A549 (cell line): ENCODE results near the gene NPAT. TPM values are rescaled to one million over a fixed set of nuclear protein-coding genes. Genes with fewer than 3 reads are reported as not detected.

Source experiments
- ATAC-seq, 2 experiments: fragments of 200-7000 bp in 1 of 2; fragments of >200 bp in 1 of 2; cut with Nextera tagmentation in 1 of 2; cut with Tn5 transposase in 1 of 2; 3 replicates each; pipeline versions ENCODE4 v1.8.0 to v1.9.1; 2018 to 2020; ENCODE audit warnings: mild to moderate bottlenecking in 1 of 2, moderate library complexity in 1 of 2
- CTCF ChIA-PET: fragments of 300-600 bp; sonication (Branson Sonifier 250); formaldehyde crosslinking; extraction: SDS; loops from one replicate; lab custom pipeline; 2021; ENCODE audit warnings: antibody characterized with exemption, inconsistent platforms; lab: Yijun Ruan, JAX
- POLR2A ChIA-PET: fragments of 350-600 bp; formaldehyde crosslinking; extraction: SDS; loops from one replicate; lab custom pipeline; 2021; ENCODE audit warnings: antibody characterized with exemption, inconsistent platforms; lab: Yijun Ruan, JAX
- DNase-seq, 2 experiments: peaks; one replicate each; pipeline versions ENCODE4 v3.0.0 to v3.0.0-alpha.2; 2011 to 2016; ENCODE audit warnings: low read depth in 1 of 2, low spot score in 1 of 2
- FAIRE-seq: peaks from 2 replicates; lab custom pipeline; 2011; peaks lifted over from hg19 to GRCh38; lab: Jason Lieb, UNC
- H3K27ac ChIP-seq, 2 experiments: fragments of >200 bp; sonication (Bioruptor Twin); formaldehyde crosslinking; 3 replicates each; pipeline ENCODE4 v1.5.1; 2016 to 2017
- H3K4me1 ChIP-seq: fragments of >200 bp; sonication (Bioruptor Twin); formaldehyde crosslinking; 3 replicates; pipeline ENCODE4 v1.6.1; 2016
- H3K4me2 ChIP-seq: fragments of >200 bp; sonication (Bioruptor Twin); formaldehyde crosslinking; 3 replicates; pipeline ENCODE4 v1.6.1; 2016
- H3K4me3 ChIP-seq: fragments of >200 bp; sonication (Bioruptor Twin); formaldehyde crosslinking; 3 replicates; pipeline ENCODE4 v1.5.1; 2016
- H3K9me3 ChIP-seq: fragments of >200 bp; sonication (Bioruptor Twin); formaldehyde crosslinking; 3 replicates; pipeline ENCODE4 v1.6.1; 2016
- ATOH8 ChIP-seq: fragments of 250-450 bp; sonication (Bioruptor Pico); IDR thresholded peaks from 2 replicates; pipeline ENCODE4 v1.5.0; 2020; ENCODE audit warnings: low read depth, mild to moderate bottlenecking, moderate library complexity
- CHD2 ChIP-seq: fragments of 150-350 bp; IDR thresholded peaks from 2 replicates; pipeline ENCODE4 v1.6.1; 2014; ENCODE audit warnings: low read length; ENCODE audit not compliant: partially characterized antibody
- EHF ChIP-seq: fragments of 250-450 bp; sonication (Bioruptor Pico); IDR thresholded peaks from 2 replicates; pipeline ENCODE4 v1.5.0; 2020; ENCODE audit warnings: mild to moderate bottlenecking
- EP300 ChIP-seq, 2 experiments: fragments of >200 bp; sonication (Bioruptor Twin); formaldehyde crosslinking; IDR thresholded peaks; 2 replicates in 1 of 2; 3 replicates in 1 of 2; pipeline ENCODE4 v1.6.1; 2016 to 2017
- FOSB ChIP-seq: fragments of 250-450 bp; sonication (Bioruptor Pico); IDR thresholded peaks from 2 replicates; pipeline ENCODE4 v1.5.0; 2020; ENCODE audit warnings: mild to moderate bottlenecking, moderate library complexity
- HEYL ChIP-seq: fragments of 250-450 bp; sonication (Bioruptor Pico); IDR thresholded peaks from 2 replicates; pipeline ENCODE4 v1.8.0; 2021; ENCODE audit warnings: mild to moderate bottlenecking, moderate library complexity
- HOXA7 ChIP-seq: fragments of 250-450 bp; sonication (Bioruptor Pico); IDR thresholded peaks from 2 replicates; pipeline ENCODE4 v1.5.0; 2020; ENCODE audit warnings: mild to moderate bottlenecking, moderate library complexity
- JUN ChIP-seq, 2 experiments: fragments of >200 bp; sonication (Bioruptor Twin); formaldehyde crosslinking; IDR thresholded peaks; 2 replicates in 1 of 2; 3 replicates in 1 of 2; pipeline ENCODE4 v1.6.1; 2016 to 2017
- JUNB ChIP-seq: fragments of >200 bp; sonication (Bioruptor Twin); formaldehyde crosslinking; IDR thresholded peaks from 2 replicates; pipeline ENCODE4 v1.6.1; 2016
- KDM1A ChIP-seq: fragments of 200-600 bp; sonication (generic); IDR thresholded peaks from 2 replicates; pipeline ENCODE4 v1.6.1; 2016; ENCODE audit warnings: low read depth, mild to moderate bottlenecking
- NFE2L2 ChIP-seq: fragments of 150-350 bp; conservative IDR thresholded peaks from 2 replicates; pipeline ENCODE4 v1.6.1; 2014; ENCODE audit warnings: low read length
- NPAS2 ChIP-seq: fragments of 250-450 bp; sonication (Bioruptor Pico); IDR thresholded peaks from 2 replicates; pipeline ENCODE4 v1.8.0; 2022; ENCODE audit warnings: mild to moderate bottlenecking, moderate library complexity, borderline replicate concordance
- NR3C1 ChIP-seq: fragments of >200 bp; sonication (Bioruptor Twin); formaldehyde crosslinking; IDR thresholded peaks from 3 replicates; pipeline ENCODE4 v1.6.1; 2017
- RFX5 ChIP-seq: fragments of 450-650 bp; IDR thresholded peaks from 2 replicates; pipeline ENCODE4 v1.7.1; 2014; ENCODE audit warnings: antibody characterized with exemption, mild to moderate bottlenecking, moderate library complexity
- RNF2 ChIP-seq: fragments of 200-600 bp; sonication (generic); IDR thresholded peaks from 2 replicates; pipeline ENCODE4 v1.6.1; 2016; ENCODE audit warnings: low read depth, mild to moderate bottlenecking, antibody characterized with exemption, moderate library complexity, borderline replicate concordance
- TFCP2L1 ChIP-seq: fragments of 250-450 bp; sonication (Bioruptor Pico); IDR thresholded peaks from 2 replicates; pipeline ENCODE4 v1.5.0; 2021; ENCODE audit warnings: mild to moderate bottlenecking
- ZC3H11A ChIP-seq: fragments of 450-650 bp; IDR thresholded peaks from 2 replicates; pipeline ENCODE4 v1.6.1; 2014; ENCODE audit warnings: antibody characterized with exemption, mild to moderate bottlenecking
- ZNF302 ChIP-seq: fragments of 250-450 bp; sonication (Bioruptor Pico); IDR thresholded peaks from 2 replicates; pipeline ENCODE4 v1.9.0; 2021; ENCODE audit warnings: inconsistent platforms, mild to moderate bottlenecking, moderate library complexity
- ZSCAN20 ChIP-seq: fragments of 250-450 bp; sonication (Bioruptor Pico); IDR thresholded peaks from 2 replicates; pipeline ENCODE4 v1.8.0; 2022; ENCODE audit warnings: mild to moderate bottlenecking, moderate library complexity
- WGBS: methylation state at CpG from one replicate; pipeline ENCODE4 v1.1.6; 2017; ENCODE audit errors: missing lambda C conversion rate; 5-methylcytosine and 5-hydroxymethylcytosine counted together
- polyA plus RNA-seq, 4 experiments: library from polyadenylated mRNA; depleted of rRNA in 3 of 4; stranded (reverse); fragments of >200 nt; fragmentation: RNase III in 1 of 4; extraction: RNeasy Plus Mini Kit Qiagen cat#74134 plus additional on column Dnase treatment in 1 of 4; gene quantifications; 2 replicates in 3 of 4; 3 replicates in 1 of 4; pipeline ENCODE4 v1.2.3, GENCODE V29; 2011 to 2017
- TF ChIP-seq, protein P1 (sequence below): fragments of 250-450 bp; sonication (Bioruptor Pico); IDR thresholded peaks from 2 replicates; pipeline ENCODE4 v1.5.0; 2021; ENCODE audit warnings: mild to moderate bottlenecking, moderate library complexity, borderline replicate concordance
- TF ChIP-seq, protein P2 (sequence below): IDR thresholded peaks from 2 replicates; pipeline ENCODE4 v1.6.1; 2012
- TF ChIP-seq, protein P3 (sequence below): fragments of >200 bp; sonication (Bioruptor Twin); formaldehyde crosslinking; IDR thresholded peaks from 3 replicates; pipeline ENCODE4 v1.6.1; 2016
- TF ChIP-seq, protein P4 (sequence below): IDR thresholded peaks from 2 replicates; pipeline ENCODE4 v1.6.1; 2012; ENCODE audit warnings: low read depth, borderline replicate concordance

Gene NPAT
- polyA plus RNA-seq, 2 of the 4 experiments (the other 2 are of a cell fraction), result 4.6 to 9.3 TPM

GRCh38 chr11:108206969-108207682, 15.3 kb downstream of the NPAT start:
- ATAC-seq (no peak), FAIRE-seq (no peak)
- no CpG with 5 or more reads among the region's 8 CpGs for WGBS
- H3K27ac ChIP-seq, result no peak overlapping the region
- no peaks in the 10 kb centered on the region for H3K4me1 ChIP-seq
- no peak overlapping the region for H3K4me2 ChIP-seq
- no peak overlapping the region for H3K4me3 ChIP-seq
- CTCF ChIA-PET, result no interaction called here
- TF ChIP-seq EHF (CRISPR knock-in tag) (no peak), HOXA7 (no peak), NR3C1 (no peak), EP300 (IDR thresholded peaks at IDR 0.05) (no peak), NPAS2 (CRISPR knock-in tag) (no peak)
- TF ChIP-seq, all 56 proteins: peak for 0
- no peaks in the 10 kb centered on the region for H3K9me3 ChIP-seq
- POLR2A ChIA-PET, result no interaction called here
- DNase-seq, result no peak

- Histone ChIP-seq H3K4me3 (no peak overlapping the region), H3K4me2 (no peak overlapping the region), H3K9me3 (no peaks in the 10 kb centered on the region), H3K27ac (no peak overlapping the region), H3K4me1 (no peaks in the 10 kb centered on the region)
- DNase-seq (no peak), ATAC-seq (no peak), FAIRE-seq (no peak)
- ChIA-PET CTCF (no interaction called here), POLR2A (no interaction called here)
- 95% methylated on average over 5 of the region's 6 CpGs for WGBS
- no peak for TF ChIP-seq JUN (IDR thresholded peaks at IDR 0.05)
- TF ChIP-seq, protein P1, sequence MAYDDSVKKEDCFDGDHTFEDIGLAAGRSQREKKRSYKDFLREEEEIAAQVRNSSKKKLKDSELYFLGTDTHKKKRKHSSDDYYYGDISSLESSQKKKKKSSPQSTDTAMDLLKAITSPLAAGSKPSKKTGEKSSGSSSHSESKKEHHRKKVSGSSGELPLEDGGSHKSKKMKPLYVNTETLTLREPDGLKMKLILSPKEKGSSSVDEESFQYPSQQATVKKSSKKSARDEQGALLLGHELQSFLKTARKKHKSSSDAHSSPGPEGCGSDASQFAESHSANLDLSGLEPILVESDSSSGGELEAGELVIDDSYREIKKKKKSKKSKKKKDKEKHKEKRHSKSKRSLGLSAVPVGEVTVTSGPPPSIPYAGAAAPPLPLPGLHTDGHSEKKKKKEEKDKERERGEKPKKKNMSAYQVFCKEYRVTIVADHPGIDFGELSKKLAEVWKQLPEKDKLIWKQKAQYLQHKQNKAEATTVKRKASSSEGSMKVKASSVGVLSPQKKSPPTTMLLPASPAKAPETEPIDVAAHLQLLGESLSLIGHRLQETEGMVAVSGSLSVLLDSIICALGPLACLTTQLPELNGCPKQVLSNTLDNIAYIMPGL, result no peak
- no peak for TF ChIP-seq HOXA7
- no peak for TF ChIP-seq RNF2
- TF ChIP-seq NFE2L2, result no peak
- TF ChIP-seq JUNB, result no peak
- TF ChIP-seq ATOH8, result no peak
These were observed 16.3 kb downstream of the NPAT start for GRCh38 chr11:108206171-108206570.

- WGBS, result 90% methylated on average over 4 of the region's 4 CpGs
- POLR2A ChIA-PET, result no interaction called here
- H3K4me2 ChIP-seq, result no peak overlapping the region
- CTCF ChIA-PET, result no interaction called here
- no peak overlapping the region for H3K4me3 ChIP-seq
- no peaks in the 10 kb centered on the region for H3K4me1 ChIP-seq
- TF ChIP-seq ZSCAN20 (CRISPR knock-in tag) (no peak), FOSB (CRISPR knock-in tag) (no peak), ATOH8 (no peak), KDM1A (no peak), CHD2 (no peak), TFCP2L1 (CRISPR knock-in tag) (no peak), ZC3H11A (no peak), ZNF302 (CRISPR knock-in tag) (no peak), HEYL (CRISPR knock-in tag) (no peak), RFX5 (no peak)
- TF ChIP-seq, protein P2, sequence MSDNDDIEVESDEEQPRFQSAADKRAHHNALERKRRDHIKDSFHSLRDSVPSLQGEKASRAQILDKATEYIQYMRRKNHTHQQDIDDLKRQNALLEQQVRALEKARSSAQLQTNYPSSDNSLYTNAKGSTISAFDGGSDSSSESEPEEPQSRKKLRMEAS, result no peak
- TF ChIP-seq, protein P3, sequence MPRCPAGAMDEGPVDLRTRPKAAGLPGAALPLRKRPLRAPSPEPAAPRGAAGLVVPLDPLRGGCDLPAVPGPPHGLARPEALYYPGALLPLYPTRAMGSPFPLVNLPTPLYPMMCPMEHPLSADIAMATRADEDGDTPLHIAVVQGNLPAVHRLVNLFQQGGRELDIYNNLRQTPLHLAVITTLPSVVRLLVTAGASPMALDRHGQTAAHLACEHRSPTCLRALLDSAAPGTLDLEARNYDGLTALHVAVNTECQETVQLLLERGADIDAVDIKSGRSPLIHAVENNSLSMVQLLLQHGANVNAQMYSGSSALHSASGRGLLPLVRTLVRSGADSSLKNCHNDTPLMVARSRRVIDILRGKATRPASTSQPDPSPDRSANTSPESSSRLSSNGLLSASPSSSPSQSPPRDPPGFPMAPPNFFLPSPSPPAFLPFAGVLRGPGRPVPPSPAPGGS, result no peak
- TF ChIP-seq, protein P4, sequence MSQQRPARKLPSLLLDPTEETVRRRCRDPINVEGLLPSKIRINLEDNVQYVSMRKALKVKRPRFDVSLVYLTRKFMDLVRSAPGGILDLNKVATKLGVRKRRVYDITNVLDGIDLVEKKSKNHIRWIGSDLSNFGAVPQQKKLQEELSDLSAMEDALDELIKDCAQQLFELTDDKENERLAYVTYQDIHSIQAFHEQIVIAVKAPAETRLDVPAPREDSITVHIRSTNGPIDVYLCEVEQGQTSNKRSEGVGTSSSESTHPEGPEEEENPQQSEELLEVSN, result no peak
- TF ChIP-seq, all 56 proteins: peak for 0
- ATAC-seq (no peak), DNase-seq (no peak), FAIRE-seq (no peak)
- Histone ChIP-seq H3K27ac (no peak overlapping the region), H3K9me3 (no peaks in the 10 kb centered on the region)
These were observed 17.4 kb downstream of the NPAT start for GRCh38 chr11:108204929-108205499.
